SKM-1 (cell line): ENCODE data around the gene RTP4.
"Not testable (repeated sequence)": the region's sequence is repeated elsewhere in the genome, so short reads cannot be mapped to it uniquely, and the experiment has no call there.

Source experiments
- DNase-seq: peaks from one replicate; lab custom pipeline; 2025; ENCODE audit not compliant: unreplicated experiment; lab: John Stamatoyannopoulos, UW

RTP4 gene

GRCh38 chr3:187369089-187369447 is 883 bp downstream of the RTP4 start:
- peak; percentile 31 for DNase-seq

GRCh38 chr3:187370051-187370450 is 1.9 kb downstream of the RTP4 start:
- DNase-seq: no peak

- DNase-seq: no peak
Measured at GRCh38 chr3:187375581-187375980, 7.4 kb downstream of the RTP4 start.

DNA sequence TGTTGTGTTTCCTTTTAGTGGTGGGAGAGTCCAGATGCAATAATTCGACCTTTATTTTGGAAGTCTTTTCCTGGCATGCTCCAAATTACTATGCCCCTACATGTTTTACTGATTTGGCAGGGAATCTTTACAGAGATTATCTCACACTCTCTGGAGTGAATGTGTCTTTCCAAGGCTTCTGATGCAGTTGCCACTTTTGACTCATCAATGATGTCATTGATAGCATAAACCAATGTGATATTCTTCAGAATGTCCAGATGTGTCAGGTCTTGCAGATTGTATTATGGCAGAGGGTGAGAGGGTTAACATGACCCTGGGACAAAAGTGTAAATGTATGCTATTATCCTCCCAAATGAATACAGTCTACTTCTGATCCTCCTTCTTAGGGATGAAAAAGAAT is 9.7 kb downstream of the RTP4 start:
- DNase-seq: no peak

GRCh38 chr3:187382609-187383151 is 14.5 kb downstream of the RTP4 start:
- no peak for DNase-seq

DNA sequence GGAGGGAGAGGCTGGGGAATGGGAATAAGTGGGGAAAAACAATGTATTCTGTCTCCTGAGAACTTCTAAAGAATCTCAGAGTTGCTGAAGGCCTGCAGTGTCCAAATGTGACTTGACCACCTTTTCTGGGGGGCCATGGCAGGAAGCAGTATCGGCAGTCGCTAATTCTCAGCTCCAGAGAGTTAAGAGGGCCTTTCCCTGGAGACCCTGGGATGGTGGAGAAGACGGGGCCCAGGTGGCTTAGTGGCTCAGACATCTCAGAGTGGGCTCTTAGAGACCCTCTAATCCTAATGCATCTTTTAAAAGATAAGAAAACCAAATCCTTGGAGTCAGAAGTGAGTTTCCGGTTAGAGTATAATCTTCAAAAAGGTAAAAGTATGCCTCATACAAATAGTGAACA is 15.1 kb downstream of the RTP4 start:
- no peak for DNase-seq

GRCh38 chr3:187385296-187385695 is 17.1 kb downstream of the RTP4 start:
- no peak for DNase-seq

- no peak for DNase-seq
Measured at GRCh38 chr3:187396661-187397060, 28.5 kb downstream of the RTP4 start.

GRCh38 chr3:187398955-187399354 is 30.8 kb downstream of the RTP4 start:
- no peak for DNase-seq

DNA sequence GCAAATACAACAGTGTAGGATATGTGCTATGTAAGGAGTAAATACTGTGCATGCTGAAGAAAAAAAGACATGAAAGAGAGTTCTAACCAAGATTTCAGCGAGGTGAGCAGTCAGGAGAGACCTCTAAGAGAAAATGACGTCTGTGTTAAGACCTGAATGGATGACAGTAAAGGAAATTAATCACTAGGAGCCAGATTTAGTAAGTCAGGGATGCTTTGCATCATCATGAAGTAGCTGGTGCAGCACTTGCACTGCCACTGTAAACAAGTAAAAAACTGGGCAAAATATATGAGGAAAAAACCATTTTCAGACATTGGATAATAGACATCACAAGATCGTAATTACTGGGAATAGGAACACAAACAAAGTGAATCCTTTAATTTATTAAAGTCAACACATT is 32.6 kb downstream of the RTP4 start:
- DNase-seq: no peak

GRCh38 chr3:187401856-187402255 is 33.7 kb downstream of the RTP4 start:
- DNase-seq: no peak

GRCh38 chr3:187403768-187404288 is 35.6 kb downstream of the RTP4 start:
- DNase-seq: no peak

- DNase-seq: no peak
Measured at GRCh38 chr3:187406927-187407326, 38.7 kb downstream of the RTP4 start.

GRCh38 chr3:187411991-187412781 is 44.0 kb downstream of the RTP4 start:
- DNase-seq: not testable (repeated sequence)
